HFFc6 (cell line): ENCODE results near the gene SEMA3A. TPM values are rescaled to one million over a fixed set of nuclear protein-coding genes. Genes with fewer than 3 reads are reported as not detected.
"Not testable (repeated sequence)": the region's sequence is repeated elsewhere in the genome, so short reads cannot be mapped to it uniquely, and the experiment has no call there.

Experiments
- DNase-seq: peaks from one replicate; pipeline ENCODE4 v3.0.0-alpha.2; 2018
- H3K27ac Mint-ChIP-seq: 2 replicates; pipeline ENCODE4 v1.8.0; 2020; ENCODE audit warnings: mild to moderate bottlenecking, mixed read lengths
- H3K27me3 Mint-ChIP-seq: 2 replicates; pipeline ENCODE4 v1.8.0; 2021; ENCODE audit warnings: mild to moderate bottlenecking, moderate library complexity, mixed read lengths; ENCODE audit not compliant: insufficient read depth
- H3K36me3 Mint-ChIP-seq: 2 replicates; pipeline ENCODE4 v1.8.0; 2021; ENCODE audit warnings: low read depth, mixed read lengths
- H3K4me1 Mint-ChIP-seq: 2 replicates; pipeline ENCODE4 v1.8.0; 2020; ENCODE audit warnings: low read depth, mixed read lengths
- H3K4me3 Mint-ChIP-seq: 2 replicates; pipeline ENCODE4 v1.8.0; 2020; ENCODE audit warnings: mild to moderate bottlenecking, moderate library complexity, mixed read lengths
- H3K9me3 Mint-ChIP-seq: 2 replicates; pipeline ENCODE4 v1.8.0; 2020; ENCODE audit warnings: mild to moderate bottlenecking, mixed read lengths
- long read RNA-seq: library from polyadenylated mRNA; unstranded; transcript quantifications from one replicate; pipeline ENCODE4 v2.0.0, GENCODE V29; 2019
- total RNA-seq, 6 experiments: library from RNA; stranded (reverse); fragmentation: NEBNext Ultra II Directional; extraction: Animal tissue kit (Norgen Biotek cat#: 25700); gene quantifications; 2 replicates in 1 of 6; 3 replicates in 5 of 6; pipeline ENCODE4 v1.2.3, GENCODE V29; 2021
- TF ChIP-seq, protein P1 (sequence below): fragments of 200-600 bp; sonication (generic); IDR thresholded peaks from 2 replicates; pipeline ENCODE4 v1.5.0; 2021; ENCODE audit warnings: antibody characterized with exemption, mild to moderate bottlenecking

Gene SEMA3A
- total RNA-seq = 10 to 100 TPM; 56.9 to 86.2 (median 74.4) TPM
- long read RNA-seq, full-length matches to known transcripts = 7 of 35 reads
- long read RNA-seq, partial matches to known transcripts = 4 of 35 reads
- long read RNA-seq, other reads (novel, unspliced or antisense) = 24 of 35 reads

GRCh38 chr7:84194484-84195271, at the start of gene SEMA3A:
SEMA3A (minus strand) TSS chr7:84194789; CDS start chr7:84194586, 203 bp downstream.
- DNase-seq = peak; percentile 72
- no peaks in the 10 kb centered on the region for H3K9me3 Mint-ChIP-seq
- peaks cover 2% of the 10 kb centered on the region; the same call in 1 of the 2 replicates for H3K27me3 Mint-ChIP-seq

GRCh38 chr7:84243037-84243436, 48.4 kb upstream of the SEMA3A start:
- peaks cover 12% of the 10 kb centered on the region for H3K4me1 Mint-ChIP-seq
- H3K36me3 Mint-ChIP-seq = peaks cover 53% of the 10 kb centered on the region
- peaks cover 41% of the 10 kb centered on the region for H3K9me3 Mint-ChIP-seq
- not testable (repeated sequence) for H3K4me3 Mint-ChIP-seq, H3K27me3 Mint-ChIP-seq, H3K27ac Mint-ChIP-seq, DNase-seq

More at GRCh38 chr7:84194484-84195271, at the start of gene SEMA3A:
- peak within 1 kb of the TSS; percentile 97 for H3K4me3 Mint-ChIP-seq
- peaks cover 52% of the 10 kb centered on the region for H3K4me1 Mint-ChIP-seq
- peak within 1 kb of the TSS; percentile 88 for H3K27ac Mint-ChIP-seq
- peaks cover 5% of the 10 kb centered on the region; the same call in 1 of the 2 replicates for H3K36me3 Mint-ChIP-seq
- TF ChIP-seq, protein P1, sequence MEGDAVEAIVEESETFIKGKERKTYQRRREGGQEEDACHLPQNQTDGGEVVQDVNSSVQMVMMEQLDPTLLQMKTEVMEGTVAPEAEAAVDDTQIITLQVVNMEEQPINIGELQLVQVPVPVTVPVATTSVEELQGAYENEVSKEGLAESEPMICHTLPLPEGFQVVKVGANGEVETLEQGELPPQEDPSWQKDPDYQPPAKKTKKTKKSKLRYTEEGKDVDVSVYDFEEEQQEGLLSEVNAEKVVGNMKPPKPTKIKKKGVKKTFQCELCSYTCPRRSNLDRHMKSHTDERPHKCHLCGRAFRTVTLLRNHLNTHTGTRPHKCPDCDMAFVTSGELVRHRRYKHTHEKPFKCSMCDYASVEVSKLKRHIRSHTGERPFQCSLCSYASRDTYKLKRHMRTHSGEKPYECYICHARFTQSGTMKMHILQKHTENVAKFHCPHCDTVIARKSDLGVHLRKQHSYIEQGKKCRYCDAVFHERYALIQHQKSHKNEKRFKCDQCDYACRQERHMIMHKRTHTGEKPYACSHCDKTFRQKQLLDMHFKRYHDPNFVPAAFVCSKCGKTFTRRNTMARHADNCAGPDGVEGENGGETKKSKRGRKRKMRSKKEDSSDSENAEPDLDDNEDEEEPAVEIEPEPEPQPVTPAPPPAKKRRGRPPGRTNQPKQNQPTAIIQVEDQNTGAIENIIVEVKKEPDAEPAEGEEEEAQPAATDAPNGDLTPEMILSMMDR = no peak

GRCh38 chr7:84238596-84238995, 44.0 kb upstream of the SEMA3A start:
- Mint-ChIP-seq H3K4me1 (peaks cover 36% of the 10 kb centered on the region), H3K27ac (peak overlapping the region; percentile 50; the same call in 1 of the 2 replicates), H3K27me3 (no peaks in the 10 kb centered on the region), H3K36me3 (peaks cover 44% of the 10 kb centered on the region), H3K9me3 (peaks cover 27% of the 10 kb centered on the region), H3K4me3 (no peak overlapping the region)
- TF ChIP-seq, protein P1 = no peak
- no peak for DNase-seq

- H3K4me1 Mint-ChIP-seq = peaks cover 43% of the 10 kb centered on the region
- peak; percentile 94 for DNase-seq
- peak overlapping the region; percentile 49; the same call in 1 of the 2 replicates for H3K4me3 Mint-ChIP-seq
- TF ChIP-seq, protein P1 = no peak
- peak overlapping the region; percentile 91 for H3K27ac Mint-ChIP-seq
- H3K9me3 Mint-ChIP-seq = peaks cover 23% of the 10 kb centered on the region
- H3K27me3 Mint-ChIP-seq = no peaks in the 10 kb centered on the region
- peaks cover 35% of the 10 kb centered on the region for H3K36me3 Mint-ChIP-seq
Observed at GRCh38 chr7:84237533-84238173, 43.1 kb upstream of the SEMA3A start.

- peak; percentile 47 for DNase-seq
- peaks cover 23% of the 10 kb centered on the region for H3K36me3 Mint-ChIP-seq
- H3K9me3 Mint-ChIP-seq = peaks cover 12% of the 10 kb centered on the region
- H3K4me3 Mint-ChIP-seq = peak overlapping the region; percentile 56
- H3K4me1 Mint-ChIP-seq = peaks cover 55% of the 10 kb centered on the region
- no peaks in the 10 kb centered on the region; the same call in 1 of the 2 replicates for H3K27me3 Mint-ChIP-seq
- peak overlapping the region; percentile 91 for H3K27ac Mint-ChIP-seq
- TF ChIP-seq, protein P1 = no peak
Observed at GRCh38 chr7:84236398-84236797, 41.8 kb upstream of the SEMA3A start.
